Measurements from ENCODE around the gene C17orf113. TPM values are rescaled to one million over a fixed set of nuclear protein-coding genes. Genes with fewer than 3 reads are reported as not detected.

C17orf113 gene
- total RNA-seq, 2 experiments from 2014 or later = 0.42 to 0.55 TPM

GRCh38 chr17:42090964-42091790, 40.8 kb upstream of the C17orf113 start:
- H3K4me1 ChIP-seq (ENCODE audit: insufficient read depth, low read length) = no peaks in the 10 kb centered on the region
- ChIA-PET POLR2A (interaction anchor here (0.6 kb wide), 1 partner anchor 450 kb away, joined by 3 read pairs; no protein-coding TSS in a partner anchor), CTCF (interaction anchor here (1.3 kb wide), 2 partner anchors 10 kb away, joined by 3 to 4 read pairs; no protein-coding TSS in a partner anchor)
- no peaks in the 10 kb centered on the region for H3K9me3 ChIP-seq (ENCODE audit: control insufficient read depth in 1 of 2, insufficient read depth in 1 of 2, low read length in 2 of 2)
- H3K9me3 Mint-ChIP-seq = no peaks in the 10 kb centered on the region
- no peaks in the 10 kb centered on the region for H3K36me3 Mint-ChIP-seq (ENCODE audit: low read depth)
- no peak for TF ChIP-seq CTCF (IDR thresholded peaks at IDR 0.05)
- H3K4me1 Mint-ChIP-seq (ENCODE audit: low read depth) = no peaks in the 10 kb centered on the region
- intact Hi-C loops (cut with DNase I, micrococcal nuclease) = no loop called here
- H3K4me3 Mint-ChIP-seq = no peak overlapping the region
- ATAC-seq (ENCODE audit: poor library complexity) (no peak), DNase-seq (no peak)
- H3K36me3 ChIP-seq (ENCODE audit: insufficient read depth, low read length) = no peaks in the 10 kb centered on the region
- peaks cover 18% of the 10 kb centered on the region for H3K27me3 Mint-ChIP-seq
- H3K27me3 ChIP-seq (ENCODE audit: control insufficient read depth in 1 of 2, insufficient read depth in 2 of 2, low read length in 2 of 2) = peaks cover 0 to 2% of the 10 kb centered on the region in 2 experiments
- H3K27ac Mint-ChIP-seq = no peak overlapping the region
- H3K4me3 ChIP-seq (ENCODE audit: low read length) = no peak overlapping the region
- H3K27ac ChIP-seq (ENCODE audit: low read depth in 1 of 2, low read length in 2 of 2) = no peak overlapping the region

GRCh38 chr17:42088736-42089135, 38.3 kb upstream of the C17orf113 start:
- no peaks in the 10 kb centered on the region for H3K36me3 Mint-ChIP-seq (ENCODE audit: low read depth)
- no peak overlapping the region for H3K27ac Mint-ChIP-seq
- no peak for ATAC-seq (ENCODE audit: poor library complexity)
- no peak overlapping the region for H3K27ac ChIP-seq (ENCODE audit: low read depth in 1 of 2, low read length in 2 of 2)
- intact Hi-C loops (cut with DNase I, micrococcal nuclease) = no loop called here
- no peaks in the 10 kb centered on the region for H3K9me3 ChIP-seq (ENCODE audit: control insufficient read depth in 1 of 2, insufficient read depth in 1 of 2, low read length in 2 of 2)
- no peaks in the 10 kb centered on the region for H3K36me3 ChIP-seq (ENCODE audit: insufficient read depth, low read length)
- DNase-seq = no peak
- ChIA-PET CTCF (no interaction called here), POLR2A (no interaction called here)
- H3K27me3 ChIP-seq (ENCODE audit: control insufficient read depth in 1 of 2, insufficient read depth in 2 of 2, low read length in 2 of 2) = no peaks in the 10 kb centered on the region
- H3K4me1 ChIP-seq (ENCODE audit: insufficient read depth, low read length) = no peaks in the 10 kb centered on the region
- H3K4me3 Mint-ChIP-seq = no peak overlapping the region
- no peaks in the 10 kb centered on the region for H3K4me1 Mint-ChIP-seq (ENCODE audit: low read depth)
- H3K4me3 ChIP-seq (ENCODE audit: low read length) = no peak overlapping the region
- peaks cover 4% of the 10 kb centered on the region for H3K27me3 Mint-ChIP-seq
- TF ChIP-seq CTCF (IDR thresholded peaks at IDR 0.05) = no peak
- H3K9me3 Mint-ChIP-seq = no peaks in the 10 kb centered on the region

GRCh38 chr17:42087736-42088705, 37.6 kb upstream of the C17orf113 start:
- H3K27ac Mint-ChIP-seq = no peak overlapping the region
- H3K27me3 Mint-ChIP-seq = peaks cover 4% of the 10 kb centered on the region
- TF ChIP-seq CTCF (IDR thresholded peaks at IDR 0.05) = no peak
- ATAC-seq (ENCODE audit: poor library complexity) (no peak), DNase-seq (no peak)
- intact Hi-C loops (cut with DNase I, micrococcal nuclease) = no loop called here
- Histone ChIP-seq H3K4me3 (ENCODE audit: low read length) (no peak overlapping the region), H3K27ac (ENCODE audit: low read depth in 1 of 2, low read length in 2 of 2) (no peak overlapping the region), H3K9me3 (ENCODE audit: control insufficient read depth in 1 of 2, insufficient read depth in 1 of 2, low read length in 2 of 2) (no peaks in the 10 kb centered on the region), H3K36me3 (ENCODE audit: insufficient read depth, low read length) (no peaks in the 10 kb centered on the region), H3K4me1 (ENCODE audit: insufficient read depth, low read length) (no peaks in the 10 kb centered on the region), H3K27me3 (ENCODE audit: control insufficient read depth in 1 of 2, insufficient read depth in 2 of 2, low read length in 2 of 2) (no peaks in the 10 kb centered on the region)
- no peaks in the 10 kb centered on the region for H3K4me1 Mint-ChIP-seq (ENCODE audit: low read depth)
- no peak overlapping the region for H3K4me3 Mint-ChIP-seq
- ChIA-PET CTCF (no interaction called here), POLR2A (no interaction called here)
- H3K36me3 Mint-ChIP-seq (ENCODE audit: low read depth) = no peaks in the 10 kb centered on the region
- no peaks in the 10 kb centered on the region for H3K9me3 Mint-ChIP-seq
